HPDE6-E6E7 (cell line): ENCODE data around the gene NTN3.
"Not testable (repeated sequence)": the region's sequence is repeated elsewhere in the genome, so short reads cannot be mapped to it uniquely, and the experiment has no call there.

Source experiments
- DNase-seq: peaks from one replicate; pipeline ENCODE4 v3.0.0; 2011; ENCODE audit warnings: missing footprints; ENCODE audit errors: extremely low spot score

The NTN3 gene

DNA sequence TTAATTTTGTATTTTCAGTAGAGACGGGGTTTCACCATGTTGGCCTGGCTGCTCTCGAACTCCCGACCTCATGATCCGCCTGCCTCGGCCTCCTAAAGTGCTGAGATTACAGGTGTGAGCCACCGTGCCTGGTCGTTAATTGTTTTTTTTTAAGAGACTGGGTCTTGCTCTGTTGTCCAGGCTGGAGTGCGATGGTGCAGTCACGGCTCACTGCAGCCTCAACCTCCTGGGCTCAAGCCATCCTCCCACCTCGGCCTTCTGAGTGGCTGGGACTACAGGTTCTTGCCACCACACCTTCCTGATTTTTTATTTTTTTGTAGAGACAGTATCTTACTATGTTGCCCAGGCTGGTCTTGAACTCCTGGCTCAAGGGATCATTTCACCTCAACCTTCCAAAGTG lies 8.9 kb downstream of the NTN3 start:
- not testable (repeated sequence) for DNase-seq

GRCh38 chr16:2480948-2481347 lies 9.9 kb downstream of the NTN3 start:
- no peak for DNase-seq

- DNase-seq, result no peak
These were observed 10.6 kb downstream of the NTN3 start for GRCh38 chr16:2481676-2482075.

DNA sequence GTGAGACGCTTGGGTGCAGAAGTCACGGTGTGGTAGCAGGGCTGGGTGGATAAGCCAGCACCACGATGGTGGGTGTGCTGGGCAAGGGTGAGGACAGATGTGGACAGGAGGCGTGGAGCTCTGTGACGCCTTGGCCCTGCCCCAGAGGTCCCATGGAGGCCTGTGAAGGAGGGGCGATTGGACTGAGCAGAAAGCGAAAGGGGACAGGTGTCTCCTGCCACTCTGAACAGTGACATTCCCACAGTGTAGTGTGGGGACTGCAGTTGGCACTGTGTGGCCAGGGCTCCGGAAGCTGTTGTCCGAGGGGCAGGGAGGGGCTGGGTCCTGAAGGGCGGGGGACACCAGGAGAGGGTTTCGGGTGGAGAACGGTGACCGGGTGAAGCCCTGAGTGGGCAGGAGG lies 11.2 kb downstream of the NTN3 start:
- DNase-seq, result no peak

GRCh38 chr16:2482708-2483534 lies 11.8 kb downstream of the NTN3 start:
- no peak for DNase-seq

GRCh38 chr16:2483939-2484897 lies 13.1 kb downstream of the NTN3 start:
- no peak for DNase-seq

DNA sequence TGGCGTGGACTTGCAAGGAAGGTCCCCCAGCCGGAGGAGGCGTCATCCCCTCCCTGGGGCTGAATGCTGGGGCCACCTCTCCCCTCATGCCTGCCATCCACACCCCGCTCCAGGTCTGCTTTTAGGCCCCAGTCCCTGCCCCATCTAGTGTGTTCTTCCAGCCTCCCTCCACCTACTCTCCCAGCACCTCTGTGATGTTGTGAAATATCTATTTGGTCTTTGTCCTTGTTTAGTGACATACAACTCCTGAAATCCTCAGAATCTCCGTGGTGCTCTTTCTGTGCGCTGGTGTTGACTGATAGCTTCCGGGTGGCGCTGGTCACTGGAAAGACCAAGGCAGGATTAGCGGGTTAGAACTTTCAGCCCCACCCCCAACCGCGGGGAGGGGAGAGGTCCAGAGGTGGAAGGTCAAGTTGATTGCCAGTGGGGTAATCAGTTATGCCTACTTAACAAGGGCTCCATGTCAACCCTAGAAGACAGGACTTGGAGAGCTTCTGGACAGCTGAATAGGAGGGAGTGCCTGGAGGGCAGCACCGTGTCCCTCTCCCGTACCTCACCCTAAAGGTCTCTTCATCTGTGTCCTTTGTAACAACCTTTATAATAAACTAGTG lies 13.9 kb downstream of the NTN3 start:
- no peak for DNase-seq

DNA sequence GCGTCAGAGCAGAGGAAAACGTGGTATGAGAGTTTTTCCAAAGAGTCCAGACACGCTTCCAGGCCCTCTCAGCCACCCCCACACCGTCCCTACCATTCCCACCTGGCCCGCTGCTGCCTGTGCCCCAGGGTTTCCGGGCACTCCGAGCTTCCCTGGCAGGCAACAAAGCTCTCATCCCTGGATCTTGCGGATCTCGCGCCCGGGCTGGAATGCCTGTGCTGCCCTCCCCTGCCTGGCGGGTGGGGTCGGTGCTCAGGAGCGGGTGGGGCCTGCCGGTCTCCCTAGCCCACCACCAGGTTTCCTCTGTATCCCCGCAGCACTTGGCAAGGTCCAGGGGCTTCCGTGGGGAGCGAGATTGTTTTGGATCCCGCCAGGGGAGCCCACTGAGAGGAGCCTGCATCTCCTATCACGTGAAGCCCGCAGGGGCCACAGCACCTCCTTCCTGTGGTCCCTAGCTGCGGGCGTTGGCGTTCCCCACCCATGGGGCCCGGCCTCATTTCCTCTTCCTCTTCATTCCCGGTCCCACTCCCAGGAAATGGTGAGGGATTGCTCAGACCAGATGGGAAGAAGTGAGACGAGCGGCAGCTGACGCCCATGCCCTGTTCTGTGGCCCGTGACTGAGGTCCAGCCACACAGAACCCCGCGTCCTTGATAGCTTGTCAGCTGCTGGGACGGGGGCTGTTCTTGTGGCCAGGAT lies 14.9 kb downstream of the NTN3 start:
- no peak for DNase-seq

DNA sequence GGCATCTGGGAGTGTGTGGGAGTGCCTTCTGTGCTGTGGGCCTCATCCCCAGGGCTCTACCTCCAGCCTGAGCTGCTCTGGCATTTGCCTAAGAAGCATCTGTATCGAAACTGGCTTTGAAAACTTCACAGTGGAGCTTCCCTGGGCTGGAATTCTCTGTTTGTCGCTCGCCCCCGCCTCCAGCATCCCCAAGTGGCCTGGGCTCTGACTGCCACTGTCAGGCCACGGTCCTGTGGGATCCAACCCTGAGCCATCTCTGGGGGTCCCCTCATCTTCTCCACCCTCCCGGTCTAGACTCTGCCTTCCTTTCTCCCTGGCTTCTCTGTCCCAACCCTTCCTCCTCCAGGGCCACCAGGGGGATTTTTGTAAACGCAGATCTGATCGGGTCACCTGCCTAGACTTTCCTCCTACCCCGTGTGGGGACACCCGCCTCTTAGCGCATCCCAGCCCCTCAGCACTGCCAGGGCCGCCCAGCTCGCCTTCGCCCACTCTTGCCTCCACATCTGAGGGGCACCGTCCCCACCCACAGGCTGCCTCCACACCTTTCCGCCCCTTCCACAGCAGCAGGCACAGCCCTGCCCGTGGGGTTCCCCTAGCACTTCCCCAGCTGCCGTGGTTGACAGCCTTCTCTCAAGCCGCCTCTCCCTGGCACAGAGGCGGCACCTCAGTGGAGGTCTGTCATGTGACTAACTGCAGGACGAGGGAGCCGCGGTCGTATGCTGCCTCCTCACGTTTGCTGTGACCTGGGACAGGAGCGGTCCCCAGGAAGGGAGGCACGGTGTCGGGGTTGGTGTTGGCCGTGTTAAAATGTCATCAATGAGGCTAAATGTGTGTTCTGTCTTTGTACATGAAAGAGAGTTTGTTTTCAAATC lies 15.8 kb downstream of the NTN3 start:
- DNase-seq, result no peak

GRCh38 chr16:2487517-2487842 lies 16.4 kb downstream of the NTN3 start:
- no peak for DNase-seq

- no peak for DNase-seq
These were observed 16.9 kb downstream of the NTN3 start for GRCh38 chr16:2487903-2488531.

GRCh38 chr16:2489581-2489980 lies 18.5 kb downstream of the NTN3 start:
- no peak for DNase-seq

DNA sequence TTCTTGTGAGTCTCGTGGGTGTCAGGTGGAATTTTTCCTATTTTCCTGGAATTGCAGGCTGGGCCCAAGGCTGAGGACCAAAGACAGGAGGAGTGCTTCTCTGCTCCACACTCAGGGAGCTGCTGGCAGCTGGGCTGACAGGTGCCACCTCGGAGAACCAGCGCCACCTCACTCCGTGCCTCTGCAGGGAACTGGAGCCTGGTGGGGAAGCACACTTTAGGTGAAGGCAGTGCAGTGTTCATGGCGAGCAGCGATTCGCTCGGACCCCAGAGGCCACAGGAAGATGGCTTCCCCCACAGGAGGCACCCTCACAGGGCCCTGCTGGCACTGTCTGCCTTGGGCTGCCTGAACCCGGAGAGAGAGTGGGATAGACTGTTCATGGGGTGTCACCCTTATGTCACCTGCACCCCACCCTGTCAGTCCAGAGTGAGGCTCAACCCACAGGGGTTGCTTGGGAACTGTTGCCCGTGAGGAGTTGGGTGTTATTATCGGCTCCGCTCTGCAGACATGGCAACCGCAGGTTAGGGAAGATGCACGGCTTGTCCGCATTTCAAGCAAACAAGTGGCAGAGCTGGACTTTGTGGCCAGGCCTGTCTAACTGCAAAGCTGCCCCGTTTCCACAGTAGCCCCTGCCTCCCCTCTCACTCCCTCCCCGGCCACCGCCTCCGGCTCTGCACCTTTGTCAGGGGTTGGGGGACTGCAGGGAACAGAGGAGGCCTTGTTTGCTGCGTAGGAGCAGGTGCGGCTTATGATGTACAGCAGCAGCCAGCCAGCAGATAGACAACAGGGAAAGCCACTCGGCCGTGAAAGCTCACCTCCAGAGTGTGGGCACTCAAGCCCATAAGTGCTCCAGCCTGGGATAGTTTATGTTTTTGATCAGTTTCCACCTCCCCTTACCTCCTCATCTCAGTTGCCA lies 19.4 kb downstream of the NTN3 start:
- no peak for DNase-seq

DNA sequence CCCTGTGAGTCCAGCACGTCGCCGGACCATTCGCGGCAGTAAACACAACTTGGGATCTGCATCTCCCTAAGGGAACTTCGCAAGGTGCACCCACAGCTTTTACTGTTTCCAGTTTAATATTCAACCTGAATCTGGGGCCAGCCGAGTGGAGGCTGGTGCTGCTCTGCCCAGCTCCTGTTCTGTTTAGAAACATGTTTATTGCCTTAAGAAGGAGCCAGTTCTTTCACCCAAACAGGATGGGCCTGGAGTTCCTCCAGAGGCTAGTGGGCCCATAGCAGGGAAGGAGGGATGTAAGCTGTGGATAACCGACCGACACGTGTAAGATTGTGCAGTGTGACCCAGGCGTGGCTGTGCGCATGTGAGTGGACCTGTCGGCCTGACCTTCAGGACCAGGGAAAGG lies 21.2 kb downstream of the NTN3 start:
- no peak for DNase-seq

- no peak for DNase-seq
These were observed 22.5 kb downstream of the NTN3 start for GRCh38 chr16:2493605-2494004.

- no peak for DNase-seq
These were observed 23.5 kb downstream of the NTN3 start for GRCh38 chr16:2494616-2495015.

DNA sequence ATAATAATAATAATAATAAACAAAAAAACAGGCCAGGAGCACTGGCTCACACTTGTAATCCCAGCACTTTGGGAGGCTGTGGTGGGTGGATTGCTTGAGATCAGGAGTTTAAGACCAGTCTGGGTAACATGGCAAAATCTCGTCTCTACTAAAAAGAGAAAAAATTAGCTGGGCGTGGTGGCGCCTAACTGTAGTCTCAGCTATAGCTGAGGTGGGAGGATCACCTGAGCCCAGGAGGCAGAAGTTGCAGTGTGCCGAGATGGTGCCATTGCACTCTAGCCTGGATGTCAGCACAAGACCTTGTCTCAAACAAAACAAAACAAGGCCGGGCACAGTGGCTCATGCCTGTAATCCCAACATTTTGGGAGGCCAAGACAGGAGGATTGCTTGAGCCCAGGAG lies 23.9 kb downstream of the NTN3 start:
- DNase-seq, result no peak

DNA sequence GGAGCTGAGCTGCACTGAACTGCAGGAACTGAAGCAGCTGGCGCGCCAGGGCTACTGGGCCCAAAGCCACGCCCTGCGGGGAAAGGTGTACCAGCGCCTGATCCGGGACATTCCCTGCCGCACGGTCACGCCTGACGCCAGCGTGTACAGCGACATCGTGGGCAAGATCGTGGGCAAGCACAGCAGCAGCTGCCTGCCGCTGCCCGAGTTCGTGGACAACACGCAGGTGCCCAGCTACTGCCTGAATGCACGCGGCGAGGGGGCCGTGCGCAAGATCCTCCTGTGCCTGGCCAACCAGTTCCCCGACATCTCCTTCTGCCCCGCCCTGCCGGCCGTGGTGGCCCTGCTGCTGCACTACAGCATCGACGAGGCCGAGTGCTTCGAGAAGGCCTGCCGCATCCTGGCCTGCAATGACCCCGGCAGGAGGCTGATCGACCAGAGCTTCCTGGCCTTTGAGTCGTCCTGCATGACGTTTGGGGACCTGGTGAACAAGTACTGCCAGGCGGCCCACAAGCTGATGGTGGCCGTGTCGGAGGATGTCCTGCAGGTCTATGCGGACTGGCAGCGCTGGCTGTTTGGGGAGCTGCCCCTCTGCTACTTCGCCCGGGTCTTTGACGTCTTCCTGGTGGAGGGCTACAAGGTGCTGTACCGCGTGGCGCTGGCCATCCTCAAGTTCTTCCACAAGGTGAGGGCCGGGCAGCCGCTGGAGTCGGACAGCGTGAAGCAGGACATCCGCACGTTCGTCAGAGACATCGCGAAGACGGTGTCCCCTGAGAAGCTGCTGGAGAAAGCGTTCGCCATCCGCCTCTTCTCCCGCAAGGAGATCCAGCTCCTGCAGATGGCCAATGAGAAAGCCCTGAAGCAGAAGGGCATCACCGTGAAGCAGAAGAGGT lies 25.4 kb downstream of the NTN3 start:
- DNase-seq, result no peak
